Measurements from ENCODE around the gene TCP11L2.

The TCP11L2 gene

GRCh38 chr12:106315523-106315922 is 13.0 kb downstream of the TCP11L2 start:
- Mint-ChIP-seq H3K27me3 (no peaks in the 10 kb centered on the region), H3K27ac (ENCODE audit: low read depth) (no peak overlapping the region), H3K4me3 (no peak overlapping the region), H3K9me3 (no peaks in the 10 kb centered on the region), H3K36me3 (ENCODE audit: insufficient read depth) (peaks cover 45% of the 10 kb centered on the region), H3K4me1 (peaks cover 16% of the 10 kb centered on the region)
- ATAC-seq (replicated peaks; ENCODE audit: extremely low read depth, poor library complexity, severe bottlenecking) (no peak), DNase-seq (ENCODE audit: low spot score in 2 of 2) (no peak)

DNA sequence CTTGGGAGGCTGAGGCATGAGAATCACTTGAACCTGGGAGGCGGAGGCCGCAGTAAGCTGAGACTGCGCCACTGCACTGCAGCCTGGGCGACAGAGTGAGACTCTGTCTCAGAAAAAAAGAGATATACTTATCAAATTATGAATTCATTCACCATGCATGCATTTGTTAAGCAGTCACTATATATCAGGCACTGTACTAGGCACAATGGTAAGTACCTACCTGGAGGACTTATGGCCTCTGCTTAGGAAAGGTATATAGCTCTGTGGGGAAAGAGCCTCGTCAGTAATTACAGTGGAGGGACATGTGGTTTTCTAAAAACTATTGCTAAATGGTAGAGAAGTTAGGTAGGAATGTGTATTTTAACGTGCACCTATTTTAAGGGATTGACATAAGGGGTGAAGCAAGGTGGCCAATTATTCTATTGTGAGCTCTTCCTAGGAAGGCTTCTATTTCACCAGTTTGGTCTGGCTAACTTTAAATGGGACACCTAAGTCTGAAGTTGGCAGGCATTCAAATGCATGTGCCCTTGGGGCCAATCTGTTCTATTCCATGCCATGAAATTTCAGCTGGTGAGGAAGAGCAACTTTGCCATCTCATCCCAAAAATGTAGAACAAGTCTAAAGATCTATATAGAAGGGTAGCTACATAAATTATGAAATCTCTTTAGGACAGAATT is 15.0 kb downstream of the TCP11L2 start:
- no peak overlapping the region for H3K27ac Mint-ChIP-seq (ENCODE audit: low read depth)
- no peak overlapping the region for H3K4me3 Mint-ChIP-seq
- H3K27me3 Mint-ChIP-seq = no peaks in the 10 kb centered on the region
- H3K9me3 Mint-ChIP-seq = no peaks in the 10 kb centered on the region
- peaks cover 5% of the 10 kb centered on the region for H3K4me1 Mint-ChIP-seq
- DNase-seq (ENCODE audit: low spot score in 2 of 2) (no peak), ATAC-seq (replicated peaks; ENCODE audit: extremely low read depth, poor library complexity, severe bottlenecking) (no peak)
- peaks cover 53% of the 10 kb centered on the region for H3K36me3 Mint-ChIP-seq (ENCODE audit: insufficient read depth)

DNA sequence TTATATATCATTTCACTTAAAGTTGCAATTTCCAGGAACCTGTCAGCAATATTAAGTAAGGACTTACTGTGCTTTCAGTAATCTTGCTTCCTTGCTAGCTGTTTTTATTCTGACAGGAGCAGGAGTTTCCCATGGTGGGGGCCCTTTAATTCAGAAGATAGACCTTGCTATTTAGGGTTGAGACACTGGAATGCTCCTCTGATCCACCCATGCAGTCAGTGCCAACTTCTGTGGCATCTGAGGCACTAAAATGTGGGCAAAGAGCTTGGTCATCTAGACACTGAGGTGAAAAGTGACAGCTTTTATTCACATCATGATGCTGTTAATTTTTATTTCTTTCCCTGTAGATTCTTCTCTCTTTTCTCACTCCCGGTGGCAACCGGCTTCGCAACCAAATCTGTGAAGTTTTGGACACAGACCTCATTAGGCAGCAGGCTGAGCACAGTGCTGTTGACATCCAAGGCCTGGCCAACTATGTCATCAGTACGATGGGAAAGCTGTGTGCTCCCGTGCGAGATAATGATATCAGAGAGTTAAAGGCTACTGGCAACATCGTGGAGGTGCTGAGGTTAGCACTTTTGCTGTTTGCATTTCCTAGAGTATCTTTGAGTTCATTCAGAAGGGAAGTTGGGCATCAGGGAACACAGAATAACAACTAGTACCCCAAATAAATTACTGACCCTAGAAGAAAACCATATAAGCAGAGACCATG is 18.8 kb downstream of the TCP11L2 start:
- H3K27me3 Mint-ChIP-seq = no peaks in the 10 kb centered on the region
- no peak overlapping the region for H3K27ac Mint-ChIP-seq (ENCODE audit: low read depth)
- DNase-seq (ENCODE audit: low spot score in 2 of 2) = no peak
- no peak overlapping the region for H3K4me3 Mint-ChIP-seq
- peaks cover 60% of the 10 kb centered on the region for H3K36me3 Mint-ChIP-seq (ENCODE audit: insufficient read depth)
- no peaks in the 10 kb centered on the region for H3K9me3 Mint-ChIP-seq
- H3K4me1 Mint-ChIP-seq = peaks cover 10% of the 10 kb centered on the region
- ATAC-seq (replicated peaks; ENCODE audit: extremely low read depth, poor library complexity, severe bottlenecking) = no peak

DNA sequence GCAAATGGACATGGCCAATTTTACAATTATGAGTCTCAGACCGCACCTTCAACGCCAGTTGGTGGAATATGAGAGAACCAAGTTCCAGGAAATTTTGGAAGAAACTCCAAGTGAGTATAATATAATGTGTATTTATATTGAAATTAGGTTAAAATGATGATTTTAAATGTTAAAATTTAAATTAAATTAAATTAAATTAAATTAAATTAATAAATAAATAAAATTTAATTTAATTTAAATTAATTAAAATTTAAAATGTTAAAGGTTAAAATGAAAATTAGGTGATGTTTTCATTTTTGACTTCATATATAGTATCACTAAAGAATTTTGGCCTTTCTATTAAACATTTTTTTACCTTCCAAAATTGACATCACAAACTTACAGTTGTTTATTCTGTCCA is 21.0 kb downstream of the TCP11L2 start:
- Mint-ChIP-seq H3K27ac (ENCODE audit: low read depth) (no peak overlapping the region), H3K4me1 (peaks cover 9% of the 10 kb centered on the region), H3K4me3 (no peak overlapping the region), H3K9me3 (no peaks in the 10 kb centered on the region), H3K36me3 (ENCODE audit: insufficient read depth) (peaks cover 67% of the 10 kb centered on the region), H3K27me3 (no peaks in the 10 kb centered on the region)
- DNase-seq (ENCODE audit: low spot score in 2 of 2) (no peak), ATAC-seq (replicated peaks; ENCODE audit: extremely low read depth, poor library complexity, severe bottlenecking) (no peak)

- DNase-seq (ENCODE audit: low spot score in 2 of 2) (no peak), ATAC-seq (replicated peaks; ENCODE audit: extremely low read depth, poor library complexity, severe bottlenecking) (no peak)
- H3K4me3 Mint-ChIP-seq = no peak overlapping the region
- H3K9me3 Mint-ChIP-seq = no peaks in the 10 kb centered on the region
- H3K4me1 Mint-ChIP-seq = peaks cover 20% of the 10 kb centered on the region
- H3K36me3 Mint-ChIP-seq (ENCODE audit: insufficient read depth) = peaks cover 55% of the 10 kb centered on the region
- H3K27ac Mint-ChIP-seq (ENCODE audit: low read depth) = no peak overlapping the region
- H3K27me3 Mint-ChIP-seq = no peaks in the 10 kb centered on the region
Measured at GRCh38 chr12:106327309-106327869, 24.9 kb downstream of the TCP11L2 start.

- peaks cover 45% of the 10 kb centered on the region for H3K36me3 Mint-ChIP-seq (ENCODE audit: insufficient read depth)
- no peak overlapping the region for H3K27ac Mint-ChIP-seq (ENCODE audit: low read depth)
- peaks cover 22% of the 10 kb centered on the region for H3K4me1 Mint-ChIP-seq
- ATAC-seq (replicated peaks; ENCODE audit: extremely low read depth, poor library complexity, severe bottlenecking) (no peak), DNase-seq (ENCODE audit: low spot score in 2 of 2) (no peak)
- H3K9me3 Mint-ChIP-seq = no peaks in the 10 kb centered on the region
- H3K4me3 Mint-ChIP-seq = no peak overlapping the region
- no peaks in the 10 kb centered on the region for H3K27me3 Mint-ChIP-seq
Measured at GRCh38 chr12:106328735-106329134, 26.2 kb downstream of the TCP11L2 start.

GRCh38 chr12:106329231-106329982 is 26.9 kb downstream of the TCP11L2 start:
- Mint-ChIP-seq H3K27ac (ENCODE audit: low read depth) (no peak overlapping the region), H3K27me3 (no peaks in the 10 kb centered on the region), H3K36me3 (ENCODE audit: insufficient read depth) (peaks cover 38% of the 10 kb centered on the region), H3K9me3 (no peaks in the 10 kb centered on the region), H3K4me3 (no peak overlapping the region), H3K4me1 (peaks cover 23% of the 10 kb centered on the region)
- ATAC-seq (replicated peaks; ENCODE audit: extremely low read depth, poor library complexity, severe bottlenecking) (no peak), DNase-seq (ENCODE audit: low spot score in 2 of 2) (no peak)

GRCh38 chr12:106331599-106331998 is 29.1 kb downstream of the TCP11L2 start:
- Mint-ChIP-seq H3K27me3 (no peaks in the 10 kb centered on the region), H3K4me1 (peaks cover 30% of the 10 kb centered on the region), H3K36me3 (ENCODE audit: insufficient read depth) (peaks cover 39% of the 10 kb centered on the region), H3K4me3 (no peak overlapping the region), H3K9me3 (no peaks in the 10 kb centered on the region), H3K27ac (ENCODE audit: low read depth) (no peak overlapping the region)
- no peak for DNase-seq (ENCODE audit: low spot score in 2 of 2)
- no peak for ATAC-seq (replicated peaks; ENCODE audit: extremely low read depth, poor library complexity, severe bottlenecking)

DNA sequence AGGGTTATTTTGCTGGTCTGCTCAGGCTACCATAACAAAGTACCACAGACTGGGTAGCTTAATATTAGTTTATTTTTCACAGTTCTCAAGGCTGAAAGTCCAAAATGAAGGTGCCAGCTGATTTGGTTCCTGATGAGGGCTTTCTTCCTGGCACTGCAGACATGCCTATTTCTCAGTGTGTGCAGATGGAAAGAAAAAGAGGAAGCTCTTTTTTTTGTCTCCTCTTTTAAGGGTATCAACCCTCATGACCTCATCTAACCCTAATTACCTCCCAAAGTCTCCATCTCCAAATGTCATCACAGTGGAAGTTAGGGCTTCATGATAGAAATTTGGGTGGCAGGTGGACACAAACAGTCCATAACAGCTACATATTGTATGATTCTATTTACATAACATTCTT is 30.0 kb downstream of the TCP11L2 start:
- no peak overlapping the region for H3K4me3 Mint-ChIP-seq
- ATAC-seq (replicated peaks; ENCODE audit: extremely low read depth, poor library complexity, severe bottlenecking) (no peak), DNase-seq (ENCODE audit: low spot score in 2 of 2) (no peak)
- H3K36me3 Mint-ChIP-seq (ENCODE audit: insufficient read depth) = peaks cover 36% of the 10 kb centered on the region
- no peak overlapping the region for H3K27ac Mint-ChIP-seq (ENCODE audit: low read depth)
- no peaks in the 10 kb centered on the region for H3K27me3 Mint-ChIP-seq
- H3K4me1 Mint-ChIP-seq = peaks cover 30% of the 10 kb centered on the region
- H3K9me3 Mint-ChIP-seq = no peaks in the 10 kb centered on the region

- H3K4me3 Mint-ChIP-seq = no peak overlapping the region
- H3K27me3 Mint-ChIP-seq = no peaks in the 10 kb centered on the region
- no peak overlapping the region for H3K27ac Mint-ChIP-seq (ENCODE audit: low read depth)
- DNase-seq (ENCODE audit: low spot score in 2 of 2) (no peak), ATAC-seq (replicated peaks; ENCODE audit: extremely low read depth, poor library complexity, severe bottlenecking) (no peak)
- H3K9me3 Mint-ChIP-seq = no peaks in the 10 kb centered on the region
- peaks cover 30% of the 10 kb centered on the region for H3K4me1 Mint-ChIP-seq
- H3K36me3 Mint-ChIP-seq (ENCODE audit: insufficient read depth) = peaks cover 38% of the 10 kb centered on the region
Measured at GRCh38 chr12:106333010-106333409, 30.5 kb downstream of the TCP11L2 start.

DNA sequence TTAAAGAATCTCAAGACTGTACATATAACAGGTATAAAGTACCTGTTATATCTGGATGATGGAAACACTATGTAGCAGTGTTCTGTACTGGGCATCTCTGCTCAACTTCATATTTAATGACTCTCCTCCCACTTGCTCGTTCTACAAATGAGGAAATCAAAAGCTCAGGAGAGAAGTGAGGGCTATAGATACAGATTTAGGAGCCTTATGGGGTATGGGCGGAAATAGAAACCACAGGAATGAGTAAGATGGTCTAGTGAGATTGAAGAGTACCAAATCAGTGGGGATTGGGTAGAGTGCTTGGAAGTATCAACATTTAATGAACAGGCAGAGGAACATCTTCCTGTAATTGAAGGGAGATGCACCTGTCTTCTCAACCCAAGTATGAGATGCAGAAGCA is 31.2 kb downstream of the TCP11L2 start:
- no peaks in the 10 kb centered on the region for H3K27me3 Mint-ChIP-seq
- H3K4me1 Mint-ChIP-seq = peaks cover 26% of the 10 kb centered on the region
- H3K36me3 Mint-ChIP-seq (ENCODE audit: insufficient read depth) = peaks cover 35% of the 10 kb centered on the region
- no peak overlapping the region for H3K4me3 Mint-ChIP-seq
- DNase-seq (ENCODE audit: low spot score in 2 of 2) (no peak), ATAC-seq (replicated peaks; ENCODE audit: extremely low read depth, poor library complexity, severe bottlenecking) (no peak)
- no peaks in the 10 kb centered on the region for H3K9me3 Mint-ChIP-seq
- no peak overlapping the region for H3K27ac Mint-ChIP-seq (ENCODE audit: low read depth)

- Mint-ChIP-seq H3K36me3 (ENCODE audit: insufficient read depth) (peaks cover 36% of the 10 kb centered on the region), H3K27ac (ENCODE audit: low read depth) (no peak overlapping the region), H3K27me3 (no peaks in the 10 kb centered on the region)
Measured at GRCh38 chr12:106341086-106341877, 38.7 kb downstream of the TCP11L2 start.

More at GRCh38 chr12:106341086-106341877, 38.7 kb downstream of the TCP11L2 start:
- H3K4me3 Mint-ChIP-seq = no peak overlapping the region
- DNase-seq (ENCODE audit: low spot score in 2 of 2) (no peak), ATAC-seq (replicated peaks; ENCODE audit: extremely low read depth, poor library complexity, severe bottlenecking) (no peak)
- H3K9me3 Mint-ChIP-seq = no peaks in the 10 kb centered on the region
- peaks cover 16% of the 10 kb centered on the region for H3K4me1 Mint-ChIP-seq

All from central memory CD8-positive, alpha-beta T cell (primary cell).